HG03469 (cell line): ENCODE data around the gene TAF1.
"Not testable (repeated sequence)": the region's sequence is repeated elsewhere in the genome, so short reads cannot be mapped to it uniquely, and the experiment has no call there.

ENCODE experiments used
- ATAC-seq: cut with Tn5 transposase; IDR thresholded peaks from one replicate; pipeline ENCODE4 v1.9.1; 2021; ENCODE audit warnings: mild to moderate bottlenecking, moderate library complexity, moderate number of reproducible peaks; ENCODE audit not compliant: unreplicated experiment

The TAF1 gene

DNA sequence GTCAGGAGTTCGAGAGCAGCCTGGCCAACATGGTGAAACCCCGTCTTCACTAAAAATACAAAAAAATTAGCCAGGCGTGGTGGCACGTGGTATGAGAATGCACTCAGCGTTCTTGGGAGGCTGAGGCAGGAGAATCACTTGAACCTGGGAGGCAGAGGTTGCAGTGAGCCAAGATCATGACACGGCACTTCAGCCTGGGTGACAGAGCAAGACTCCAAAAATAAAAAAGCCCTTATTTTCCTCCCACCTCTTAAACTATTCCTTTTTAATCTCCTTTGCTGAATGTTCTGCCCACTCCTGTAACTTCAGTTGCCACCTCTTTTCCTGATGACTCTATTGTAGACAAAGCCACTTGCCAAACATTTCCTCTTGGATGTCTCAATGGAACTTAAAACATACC is 72.6 kb downstream of the TAF1 start:
- ATAC-seq = no peak

DNA sequence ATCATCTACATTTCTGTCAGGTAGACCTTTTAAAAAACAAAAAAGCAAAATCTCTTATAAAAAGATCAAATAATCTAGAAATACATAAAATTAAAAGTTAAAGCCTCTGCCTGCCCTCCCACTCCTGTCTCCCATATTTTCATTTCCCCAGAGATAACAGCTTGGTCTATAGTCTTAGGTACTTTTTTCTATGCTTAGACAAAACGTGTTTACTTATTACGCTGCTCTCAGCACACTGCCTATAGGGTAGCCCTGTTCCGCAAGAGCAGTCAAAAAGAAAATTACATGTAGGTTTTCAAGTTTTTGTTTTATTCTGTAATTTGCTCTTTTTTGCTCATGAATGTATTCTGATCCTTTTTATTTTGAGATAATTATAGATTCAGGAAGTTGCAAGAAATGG is 73.3 kb downstream of the TAF1 start:
- ATAC-seq = no peak

DNA sequence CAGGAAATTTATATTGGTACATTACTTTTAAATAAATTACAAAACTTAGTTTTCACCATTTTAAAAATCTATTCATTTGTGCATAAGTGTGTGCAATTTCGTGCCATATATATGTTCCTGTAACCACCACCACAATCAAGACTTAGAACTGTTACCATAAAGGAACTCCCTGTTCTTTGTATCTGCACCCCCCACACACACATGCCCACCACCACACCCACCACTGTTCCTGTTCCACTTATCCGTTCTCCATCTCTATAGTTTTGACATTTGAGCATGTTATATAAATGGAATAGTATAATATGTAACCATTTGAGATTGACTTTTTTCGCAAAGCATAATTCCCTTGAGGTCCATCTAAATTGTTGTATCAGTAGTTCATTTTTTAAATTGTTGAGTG is 73.7 kb downstream of the TAF1 start:
- ATAC-seq = no peak

- no peak for ATAC-seq
Observed at GRCh38 chrX:71440401-71440800, 74.2 kb downstream of the TAF1 start.

GRCh38 chrX:71441809-71442208 is 75.7 kb downstream of the TAF1 start:
- ATAC-seq = not testable (repeated sequence)

DNA sequence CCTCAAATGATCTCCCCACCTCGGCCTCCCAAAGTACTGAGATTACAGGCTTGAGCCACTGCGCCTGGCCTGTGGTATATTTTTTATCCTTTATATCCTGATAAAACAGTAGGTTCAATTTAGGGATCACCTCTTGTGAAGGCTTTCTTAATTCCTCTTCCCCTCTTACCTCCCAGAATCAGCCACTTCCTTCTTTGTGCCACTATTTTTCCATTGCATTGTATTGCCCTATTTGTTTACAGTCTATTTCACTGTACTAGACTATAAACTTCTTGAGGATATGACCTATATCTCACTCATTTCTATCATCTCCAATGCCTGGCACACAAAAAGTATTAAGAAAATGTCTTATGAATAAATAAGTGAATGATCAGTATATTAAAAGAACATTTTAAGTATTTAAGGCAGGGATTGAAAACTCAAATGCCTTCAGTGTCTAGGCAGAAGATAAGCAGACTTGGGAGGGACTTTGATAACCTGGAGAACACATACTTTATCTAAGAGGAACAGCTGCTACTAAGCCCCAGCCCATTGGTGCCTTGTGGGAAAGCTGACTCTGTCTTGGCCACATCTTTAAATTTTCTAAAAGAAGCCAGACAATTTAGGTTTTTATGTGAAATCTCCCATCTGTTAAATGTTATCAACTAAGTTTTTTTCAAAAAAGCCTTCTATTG is 84.4 kb downstream of the TAF1 start:
- ATAC-seq = no peak

DNA sequence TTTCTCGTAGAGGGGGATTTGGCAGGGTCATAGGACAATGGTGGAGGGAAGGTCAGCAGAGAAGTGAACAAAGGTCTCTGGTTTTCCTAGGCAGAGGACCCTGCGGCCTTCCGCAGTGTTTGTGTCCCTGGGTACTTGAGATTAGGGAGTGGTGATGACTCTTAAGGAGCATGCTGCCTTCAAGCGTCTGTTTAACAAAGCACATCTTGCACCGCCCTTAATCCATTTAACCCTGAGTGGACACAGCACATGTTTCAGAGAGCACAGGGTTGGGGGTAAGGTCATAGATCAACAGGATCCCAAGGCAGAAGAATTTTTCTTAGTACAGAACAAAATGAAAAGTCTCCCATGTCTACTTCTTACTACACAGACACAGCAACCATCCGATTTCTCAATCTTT is 85.4 kb downstream of the TAF1 start:
- not testable (repeated sequence) for ATAC-seq

GRCh38 chrX:71453056-71453455 is 86.9 kb downstream of the TAF1 start:
- ATAC-seq = no peak

GRCh38 chrX:71454222-71454621 is 88.1 kb downstream of the TAF1 start:
- no peak for ATAC-seq

GRCh38 chrX:71458866-71459265 is 92.7 kb downstream of the TAF1 start:
- no peak for ATAC-seq

- ATAC-seq = no peak
Observed at GRCh38 chrX:71464968-71465367, 98.8 kb downstream of the TAF1 start.

DNA sequence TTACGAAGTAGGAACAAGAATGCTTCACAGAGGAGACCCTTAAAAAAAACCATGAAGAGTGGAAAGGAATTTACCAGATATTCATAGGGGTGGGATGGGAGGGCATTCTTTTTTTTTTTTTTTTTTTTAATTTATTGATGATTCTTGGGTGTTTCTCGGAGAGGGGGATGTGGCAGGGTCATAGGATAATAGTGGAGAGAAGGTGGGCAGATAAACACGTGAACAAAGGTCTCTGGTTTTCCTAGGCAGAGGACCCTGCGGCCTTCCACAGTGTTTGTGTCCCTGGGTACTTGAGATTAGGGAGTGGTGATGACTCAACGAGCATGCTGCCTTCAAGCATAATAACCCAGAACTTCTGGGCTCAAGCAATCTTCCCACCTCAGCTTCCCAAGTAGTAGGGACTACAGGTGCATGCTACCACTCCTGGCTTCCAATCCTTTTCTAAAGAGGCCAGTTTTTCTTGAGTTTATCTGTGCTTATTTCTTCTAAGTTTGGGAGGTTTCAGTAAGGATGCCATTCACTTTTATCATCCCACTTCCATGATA is 100.9 kb downstream of the TAF1 start:
- ATAC-seq = no peak

- ATAC-seq = no peak
Observed at GRCh38 chrX:71475785-71476540, 109.8 kb downstream of the TAF1 start.

DNA sequence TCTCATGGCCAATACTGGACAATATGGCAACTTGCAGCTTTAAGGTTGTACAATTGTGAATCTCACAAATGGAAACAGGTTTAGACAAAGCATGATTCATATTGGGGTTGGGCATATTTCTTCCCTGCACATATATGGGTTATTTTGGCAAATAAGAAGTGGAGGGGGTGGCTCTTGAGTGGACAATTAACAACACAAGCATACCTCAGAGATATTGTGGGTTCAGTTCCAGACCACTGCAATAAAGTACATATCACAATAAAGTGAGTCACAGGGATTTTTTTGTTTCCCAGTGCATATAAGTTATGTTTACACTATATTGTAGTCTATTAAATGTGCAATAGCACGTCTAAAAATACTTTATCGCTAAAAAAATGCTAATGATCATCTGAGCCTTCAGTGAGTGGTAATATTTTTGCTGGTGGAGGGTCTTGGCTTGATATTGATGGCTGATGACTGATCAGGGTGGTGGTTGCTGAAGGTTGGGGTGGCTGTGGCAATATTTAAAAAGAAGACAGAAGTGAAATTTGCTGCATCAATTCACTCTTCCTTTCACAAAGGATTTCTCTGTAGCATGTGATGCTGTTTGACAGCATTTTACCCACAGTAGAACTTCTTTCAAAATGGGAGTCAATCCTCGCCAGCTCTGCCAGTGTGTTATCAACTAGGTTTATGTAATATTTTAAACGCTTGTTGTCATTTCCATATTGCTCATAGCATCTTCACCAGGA is 116.2 kb downstream of the TAF1 start:
- ATAC-seq = no peak

GRCh38 chrX:71487814-71488213 is 121.7 kb downstream of the TAF1 start:
- ATAC-seq = no peak

GRCh38 chrX:71489540-71489939 is 123.4 kb downstream of the TAF1 start:
- no peak for ATAC-seq

GRCh38 chrX:71492231-71493065 is 126.3 kb downstream of the TAF1 start:
- ATAC-seq = no peak

- ATAC-seq = no peak
Observed at GRCh38 chrX:71493111-71493613, 127.0 kb downstream of the TAF1 start.

DNA sequence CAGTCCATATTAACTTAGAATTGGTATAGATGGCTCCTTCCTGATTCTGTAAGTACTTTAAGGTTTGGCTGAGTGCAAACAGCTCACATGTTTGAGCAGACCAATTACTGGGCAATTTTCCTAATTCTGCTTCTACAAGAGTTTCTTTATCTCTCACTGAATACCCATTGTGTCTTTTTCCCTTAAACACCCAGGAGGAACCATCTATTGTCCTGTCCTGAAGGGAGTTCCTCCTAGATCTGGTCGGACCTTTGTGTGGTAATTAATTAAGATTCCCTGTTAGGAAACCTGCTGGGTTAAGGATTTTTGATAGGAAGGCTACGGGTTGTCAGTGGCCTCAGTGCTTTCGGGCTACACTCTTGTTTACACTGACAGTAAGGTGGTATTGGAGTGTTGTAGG is 129.8 kb downstream of the TAF1 start:
- ATAC-seq = not testable (repeated sequence)

DNA sequence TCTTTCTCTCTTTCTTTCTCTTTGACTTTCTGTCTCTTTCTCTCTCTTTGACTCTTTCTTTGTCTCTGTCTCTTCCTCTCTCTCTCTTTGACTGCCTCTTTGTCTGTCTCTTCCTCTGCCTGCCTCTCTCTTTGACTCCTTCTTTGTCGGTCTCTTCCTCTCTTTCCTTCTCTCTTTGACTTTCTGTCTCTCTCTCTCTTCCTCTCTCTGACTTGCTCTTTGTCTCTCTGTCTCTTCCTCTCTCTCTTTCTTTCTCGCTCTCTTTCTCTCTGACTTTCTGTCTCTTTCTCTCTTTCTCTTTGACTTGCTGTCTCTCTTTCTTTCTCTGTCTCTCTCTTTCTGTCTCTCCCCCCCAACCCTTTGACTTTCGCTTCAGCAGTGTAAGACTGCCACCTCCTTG is 130.3 kb downstream of the TAF1 start:
- ATAC-seq = no peak
